Measurements from ENCODE around the gene CEACAM16.

Gene CEACAM16

DNA sequence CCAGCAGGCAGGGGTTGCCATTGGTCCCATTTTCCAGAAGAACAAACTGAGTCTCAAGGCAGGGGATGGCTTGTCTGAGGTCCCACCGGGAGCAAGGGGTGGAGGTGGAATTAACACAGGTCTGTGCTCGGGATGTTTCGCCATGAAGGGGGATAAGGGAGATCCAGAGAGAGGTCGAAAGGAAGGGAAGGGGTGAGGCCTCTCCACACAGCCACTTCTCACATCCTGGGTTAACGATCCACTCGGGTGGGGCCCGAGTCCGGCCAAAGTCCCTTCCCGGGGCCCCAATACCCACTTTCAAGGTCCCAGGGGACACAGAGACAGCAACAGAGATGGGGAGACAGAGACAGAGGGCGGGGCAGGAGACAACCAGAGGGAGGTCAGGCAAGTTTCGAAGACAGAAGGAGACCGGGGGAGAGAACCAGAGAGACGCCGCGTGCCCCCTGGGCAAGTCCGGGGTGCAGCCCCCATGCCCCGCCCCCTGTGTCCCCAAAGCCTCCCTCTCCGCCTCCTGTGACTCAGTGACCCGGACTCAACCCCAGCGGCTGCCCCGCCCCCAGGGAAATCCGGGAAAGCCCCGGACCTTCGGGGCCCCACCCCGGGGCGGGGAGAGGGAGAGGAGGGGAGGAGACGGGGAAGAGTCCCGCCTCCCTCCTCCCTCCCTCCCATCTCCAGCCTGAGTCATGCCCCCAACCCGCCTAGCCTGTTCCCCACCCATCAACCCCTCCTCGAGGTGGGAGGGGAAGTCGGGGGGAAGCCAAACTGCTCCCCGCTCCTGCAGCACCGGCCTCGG, 48.2 kb downstream of the CEACAM16 start:
- Histone ChIP-seq H3K36me3 (ENCODE audit: control insufficient read depth in 2 of 2, insufficient read depth in 1 of 2, low read length in 2 of 2) (peaks cover 6 to 7% of the 10 kb centered on the region in 2 experiments; a peak in 2 of 3 replicates), H3K9me3 (ENCODE audit: control insufficient read depth, insufficient read depth, low read depth, low read length) (no peaks in the 10 kb centered on the region), H3K4me3 (ENCODE audit: low read depth, low read length) (peak overlapping the region; percentile 35), H3K4me1 (ENCODE audit: control insufficient read depth, insufficient read depth, low read length) (peaks cover 4% of the 10 kb centered on the region), H3K27ac (ENCODE audit: extremely low read depth, low read depth, low read length) (no peak overlapping the region)
- ChIA-PET POLR2A (no interaction called here), CTCF (interaction anchor here (0.7 kb wide), 2 partner anchors 28 to 75 kb away, joined by 3 to 8 read pairs; no protein-coding TSS in a partner anchor)
- TF ChIP-seq ZNF341 (tag by site-specific recombination; IDR thresholded peaks at IDR 0.05; ENCODE audit: low read depth), result no peak
- 0 out of 2 replicates have a peak, but pooled peaks have one; percentile 17 for TF ChIP-seq ZNF423 (tag by site-specific recombination; IDR thresholded peaks at IDR 0.05)
- TF ChIP-seq, protein P1, sequence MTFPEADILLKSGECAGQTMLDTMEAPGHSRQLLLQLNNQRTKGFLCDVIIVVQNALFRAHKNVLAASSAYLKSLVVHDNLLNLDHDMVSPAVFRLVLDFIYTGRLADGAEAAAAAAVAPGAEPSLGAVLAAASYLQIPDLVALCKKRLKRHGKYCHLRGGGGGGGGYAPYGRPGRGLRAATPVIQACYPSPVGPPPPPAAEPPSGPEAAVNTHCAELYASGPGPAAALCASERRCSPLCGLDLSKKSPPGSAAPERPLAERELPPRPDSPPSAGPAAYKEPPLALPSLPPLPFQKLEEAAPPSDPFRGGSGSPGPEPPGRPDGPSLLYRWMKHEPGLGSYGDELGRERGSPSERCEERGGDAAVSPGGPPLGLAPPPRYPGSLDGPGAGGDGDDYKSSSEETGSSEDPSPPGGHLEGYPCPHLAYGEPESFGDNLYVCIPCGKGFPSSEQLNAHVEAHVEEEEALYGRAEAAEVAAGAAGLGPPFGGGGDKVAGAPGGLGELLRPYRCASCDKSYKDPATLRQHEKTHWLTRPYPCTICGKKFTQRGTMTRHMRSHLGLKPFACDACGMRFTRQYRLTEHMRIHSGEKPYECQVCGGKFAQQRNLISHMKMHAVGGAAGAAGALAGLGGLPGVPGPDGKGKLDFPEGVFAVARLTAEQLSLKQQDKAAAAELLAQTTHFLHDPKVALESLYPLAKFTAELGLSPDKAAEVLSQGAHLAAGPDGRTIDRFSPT (tag by site-specific recombination; IDR thresholded peaks at IDR 0.05), result no peak
- TF ChIP-seq ZNF302 (tag by site-specific recombination; IDR thresholded peaks at IDR 0.05; ENCODE audit: low read depth), result no peak
- no peak for TF ChIP-seq ZNF221 (tag by site-specific recombination; IDR thresholded peaks at IDR 0.05; ENCODE audit: borderline replicate concordance)
- no peak for TF ChIP-seq ZNF785 (tag by site-specific recombination; IDR thresholded peaks at IDR 0.05)
- no peak for TF ChIP-seq ZNF596 (tag by site-specific recombination; IDR thresholded peaks at IDR 0.05)
- no peak for TF ChIP-seq ZBTB17 (tag by site-specific recombination; IDR thresholded peaks at IDR 0.05)
- TF ChIP-seq, protein P2, sequence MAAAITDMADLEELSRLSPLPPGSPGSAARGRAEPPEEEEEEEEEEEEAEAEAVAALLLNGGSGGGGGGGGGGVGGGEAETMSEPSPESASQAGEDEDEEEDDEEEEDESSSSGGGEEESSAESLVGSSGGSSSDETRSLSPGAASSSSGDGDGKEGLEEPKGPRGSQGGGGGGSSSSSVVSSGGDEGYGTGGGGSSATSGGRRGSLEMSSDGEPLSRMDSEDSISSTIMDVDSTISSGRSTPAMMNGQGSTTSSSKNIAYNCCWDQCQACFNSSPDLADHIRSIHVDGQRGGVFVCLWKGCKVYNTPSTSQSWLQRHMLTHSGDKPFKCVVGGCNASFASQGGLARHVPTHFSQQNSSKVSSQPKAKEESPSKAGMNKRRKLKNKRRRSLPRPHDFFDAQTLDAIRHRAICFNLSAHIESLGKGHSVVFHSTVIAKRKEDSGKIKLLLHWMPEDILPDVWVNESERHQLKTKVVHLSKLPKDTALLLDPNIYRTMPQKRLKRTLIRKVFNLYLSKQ (tag by site-specific recombination; IDR thresholded peaks at IDR 0.05; ENCODE audit: borderline replicate concordance), result no peak
- no peak for TF ChIP-seq ZNF473 (tag by site-specific recombination; IDR thresholded peaks at IDR 0.05)
- TF ChIP-seq ZNF140 (tag by site-specific recombination; IDR thresholded peaks at IDR 0.05), result no peak
- TF ChIP-seq BCL11B (tag by site-specific recombination; IDR thresholded peaks at IDR 0.05; ENCODE audit: low read depth), result no peak
- peak; percentile 65; the same call in 1 of the 2 replicates for TF ChIP-seq IKZF3 (tag by site-specific recombination; IDR thresholded peaks at IDR 0.05)
- no peak for TF ChIP-seq ZNF585B (tag by site-specific recombination; IDR thresholded peaks at IDR 0.05)
- TF ChIP-seq ZNF391 (tag by site-specific recombination; IDR thresholded peaks at IDR 0.05; ENCODE audit: borderline replicate concordance, low read depth), result no peak
- TF ChIP-seq, protein P3, sequence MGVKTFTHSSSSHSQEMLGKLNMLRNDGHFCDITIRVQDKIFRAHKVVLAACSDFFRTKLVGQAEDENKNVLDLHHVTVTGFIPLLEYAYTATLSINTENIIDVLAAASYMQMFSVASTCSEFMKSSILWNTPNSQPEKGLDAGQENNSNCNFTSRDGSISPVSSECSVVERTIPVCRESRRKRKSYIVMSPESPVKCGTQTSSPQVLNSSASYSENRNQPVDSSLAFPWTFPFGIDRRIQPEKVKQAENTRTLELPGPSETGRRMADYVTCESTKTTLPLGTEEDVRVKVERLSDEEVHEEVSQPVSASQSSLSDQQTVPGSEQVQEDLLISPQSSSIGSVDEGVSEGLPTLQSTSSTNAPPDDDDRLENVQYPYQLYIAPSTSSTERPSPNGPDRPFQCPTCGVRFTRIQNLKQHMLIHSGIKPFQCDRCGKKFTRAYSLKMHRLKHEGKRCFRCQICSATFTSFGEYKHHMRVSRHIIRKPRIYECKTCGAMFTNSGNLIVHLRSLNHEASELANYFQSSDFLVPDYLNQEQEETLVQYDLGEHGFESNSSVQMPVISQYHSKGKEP (tag by site-specific recombination; IDR thresholded peaks at IDR 0.05), result no peak
- TF ChIP-seq, protein P4, sequence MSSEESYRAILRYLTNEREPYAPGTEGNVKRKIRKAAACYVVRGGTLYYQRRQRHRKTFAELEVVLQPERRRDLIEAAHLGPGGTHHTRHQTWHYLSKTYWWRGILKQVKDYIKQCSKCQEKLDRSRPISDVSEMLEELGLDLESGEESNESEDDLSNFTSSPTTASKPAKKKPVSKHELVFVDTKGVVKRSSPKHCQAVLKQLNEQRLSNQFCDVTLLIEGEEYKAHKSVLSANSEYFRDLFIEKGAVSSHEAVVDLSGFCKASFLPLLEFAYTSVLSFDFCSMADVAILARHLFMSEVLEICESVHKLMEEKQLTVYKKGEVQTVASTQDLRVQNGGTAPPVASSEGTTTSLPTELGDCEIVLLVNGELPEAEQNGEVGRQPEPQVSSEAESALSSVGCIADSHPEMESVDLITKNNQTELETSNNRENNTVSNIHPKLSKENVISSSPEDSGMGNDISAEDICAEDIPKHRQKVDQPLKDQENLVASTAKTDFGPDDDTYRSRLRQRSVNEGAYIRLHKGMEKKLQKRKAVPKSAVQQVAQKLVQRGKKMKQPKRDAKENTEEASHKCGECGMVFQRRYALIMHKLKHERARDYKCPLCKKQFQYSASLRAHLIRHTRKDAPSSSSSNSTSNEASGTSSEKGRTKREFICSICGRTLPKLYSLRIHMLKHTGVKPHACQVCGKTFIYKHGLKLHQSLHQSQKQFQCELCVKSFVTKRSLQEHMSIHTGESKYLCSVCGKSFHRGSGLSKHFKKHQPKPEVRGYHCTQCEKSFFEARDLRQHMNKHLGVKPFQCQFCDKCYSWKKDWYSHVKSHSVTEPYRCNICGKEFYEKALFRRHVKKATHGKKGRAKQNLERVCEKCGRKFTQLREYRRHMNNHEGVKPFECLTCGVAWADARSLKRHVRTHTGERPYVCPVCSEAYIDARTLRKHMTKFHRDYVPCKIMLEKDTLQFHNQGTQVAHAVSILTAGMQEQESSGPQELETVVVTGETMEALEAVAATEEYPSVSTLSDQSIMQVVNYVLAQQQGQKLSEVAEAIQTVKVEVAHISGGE (tag by site-specific recombination; conservative IDR thresholded peaks at IDR 0.05; ENCODE audit: low read depth), result no peak
- TF ChIP-seq ZBTB8A (tag by site-specific recombination; IDR thresholded peaks at IDR 0.05), result 0 out of 2 replicates have a peak, but pooled peaks have one; percentile 4
- no peak for TF ChIP-seq ZNF654 (tag by site-specific recombination; IDR thresholded peaks at IDR 0.05; ENCODE audit: low read depth)
- TF ChIP-seq ZIC2 (tag by site-specific recombination; IDR thresholded peaks at IDR 0.05), result 0 out of 2 replicates have a peak, but pooled peaks have one; percentile 7
- TF ChIP-seq, protein P5, sequence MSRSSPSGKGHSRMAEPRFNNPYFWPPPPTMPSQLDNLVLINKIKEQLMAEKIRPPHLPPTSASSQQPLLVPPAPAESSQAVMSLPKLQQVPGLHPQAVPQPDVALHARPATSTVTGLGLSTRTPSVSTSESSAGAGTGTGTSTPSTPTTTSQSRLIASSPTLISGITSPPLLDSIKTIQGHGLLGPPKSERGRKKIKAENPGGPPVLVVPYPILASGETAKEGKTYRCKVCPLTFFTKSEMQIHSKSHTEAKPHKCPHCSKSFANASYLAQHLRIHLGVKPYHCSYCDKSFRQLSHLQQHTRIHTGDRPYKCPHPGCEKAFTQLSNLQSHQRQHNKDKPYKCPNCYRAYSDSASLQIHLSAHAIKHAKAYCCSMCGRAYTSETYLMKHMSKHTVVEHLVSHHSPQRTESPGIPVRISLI (tag by site-specific recombination; IDR thresholded peaks at IDR 0.05), result no peak
- no peak for TF ChIP-seq PRDM1 (tag by site-specific recombination; IDR thresholded peaks at IDR 0.05)
- TF ChIP-seq YY2 (tag by site-specific recombination; IDR thresholded peaks at IDR 0.05), result no peak
- TF ChIP-seq ZNF354C (tag by site-specific recombination; IDR thresholded peaks at IDR 0.05; ENCODE audit: borderline replicate concordance, low read depth), result no peak
- TF ChIP-seq ZSCAN16 (tag by site-specific recombination; IDR thresholded peaks at IDR 0.05), result no peak
- TF ChIP-seq, protein P6, sequence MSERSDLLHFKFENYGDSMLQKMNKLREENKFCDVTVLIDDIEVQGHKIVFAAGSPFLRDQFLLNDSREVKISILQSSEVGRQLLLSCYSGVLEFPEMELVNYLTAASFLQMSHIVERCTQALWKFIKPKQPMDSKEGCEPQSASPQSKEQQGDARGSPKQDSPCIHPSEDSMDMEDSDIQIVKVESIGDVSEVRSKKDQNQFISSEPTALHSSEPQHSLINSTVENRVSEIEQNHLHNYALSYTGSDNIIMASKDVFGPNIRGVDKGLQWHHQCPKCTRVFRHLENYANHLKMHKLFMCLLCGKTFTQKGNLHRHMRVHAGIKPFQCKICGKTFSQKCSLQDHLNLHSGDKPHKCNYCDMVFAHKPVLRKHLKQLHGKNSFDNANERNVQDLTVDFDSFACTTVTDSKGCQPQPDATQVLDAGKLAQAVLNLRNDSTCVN (tag by site-specific recombination; optimal IDR thresholded peaks at IDR 0.05), result no peak
